ENCODE data around the gene GDAP1L1. TPM values are rescaled to one million over a fixed set of nuclear protein-coding genes. Genes with fewer than 3 reads are reported as not detected.

GDAP1L1 gene
- total RNA-seq, 1 donor from 2014 or later = 1.1 TPM

- peaks cover 3% of the 10 kb centered on the region for H3K36me3 Mint-ChIP-seq (ENCODE audit: insufficient read depth)
- H3K27ac Mint-ChIP-seq = peak overlapping the region; percentile 80
- H3K4me1 Mint-ChIP-seq (ENCODE audit: low read depth) = peaks cover 16% of the 10 kb centered on the region
- H3K27me3 Mint-ChIP-seq = no peaks in the 10 kb centered on the region
- DNase-seq (ENCODE audit: low spot score, unreplicated experiment) = no peak
- no peak for TF ChIP-seq CTCF (IDR thresholded peaks at IDR 0.05; ENCODE audit: unreplicated experiment)
- no peak overlapping the region for H3K4me3 Mint-ChIP-seq (ENCODE audit: low read depth)
- no peaks in the 10 kb centered on the region for H3K9me3 Mint-ChIP-seq (ENCODE audit: low read depth)
Observed at GRCh38 chr20:44219791-44220190, 27.3 kb upstream of the GDAP1L1 start.

DNA sequence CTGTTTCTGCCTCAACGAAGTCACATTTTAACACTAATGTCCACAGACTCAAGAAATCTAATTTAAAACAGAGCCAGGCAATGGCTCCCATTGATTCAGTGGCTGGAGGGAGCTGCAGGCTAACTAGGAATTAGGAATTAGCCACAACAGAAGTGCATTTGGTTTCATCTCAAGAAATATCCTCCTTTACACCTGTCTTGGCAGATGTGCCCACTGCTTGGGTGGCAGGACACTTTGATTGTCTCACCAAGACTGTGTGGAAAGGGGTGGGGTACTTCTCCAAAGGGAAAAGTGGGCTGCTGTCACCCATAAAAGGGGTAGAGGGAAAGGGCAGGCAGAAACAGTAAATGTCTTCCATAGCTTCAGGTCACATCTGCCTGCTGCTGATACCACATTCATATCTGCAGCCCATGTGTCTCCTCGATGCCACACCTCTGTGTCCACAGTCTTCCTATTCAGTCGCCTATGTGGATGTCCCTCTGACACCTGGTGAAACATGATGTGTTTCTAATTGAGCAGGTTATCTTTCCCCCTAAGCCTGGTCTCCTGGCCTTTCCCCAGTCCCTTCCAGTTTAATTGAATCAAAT is 25.6 kb upstream of the GDAP1L1 start:
- Mint-ChIP-seq H3K4me3 (ENCODE audit: low read depth) (no peak overlapping the region), H3K9me3 (ENCODE audit: low read depth) (no peaks in the 10 kb centered on the region), H3K36me3 (ENCODE audit: insufficient read depth) (no peaks in the 10 kb centered on the region), H3K27me3 (no peaks in the 10 kb centered on the region), H3K4me1 (ENCODE audit: low read depth) (peaks cover 11% of the 10 kb centered on the region), H3K27ac (no peak overlapping the region)
- no peak for DNase-seq (ENCODE audit: low spot score, unreplicated experiment)
- TF ChIP-seq CTCF (IDR thresholded peaks at IDR 0.05; ENCODE audit: unreplicated experiment) = no peak

GRCh38 chr20:44222027-44222426 is 25.1 kb upstream of the GDAP1L1 start:
- no peak for TF ChIP-seq CTCF (IDR thresholded peaks at IDR 0.05; ENCODE audit: unreplicated experiment)
- no peak overlapping the region for H3K4me3 Mint-ChIP-seq (ENCODE audit: low read depth)
- DNase-seq (ENCODE audit: low spot score, unreplicated experiment) = no peak
- no peaks in the 10 kb centered on the region for H3K9me3 Mint-ChIP-seq (ENCODE audit: low read depth)
- peaks cover 11% of the 10 kb centered on the region for H3K4me1 Mint-ChIP-seq (ENCODE audit: low read depth)
- no peaks in the 10 kb centered on the region for H3K36me3 Mint-ChIP-seq (ENCODE audit: insufficient read depth)
- H3K27me3 Mint-ChIP-seq = no peaks in the 10 kb centered on the region
- H3K27ac Mint-ChIP-seq = no peak overlapping the region

- H3K27me3 Mint-ChIP-seq = no peaks in the 10 kb centered on the region
- H3K4me1 Mint-ChIP-seq (ENCODE audit: low read depth) = peaks cover 10% of the 10 kb centered on the region
- H3K36me3 Mint-ChIP-seq (ENCODE audit: insufficient read depth) = no peaks in the 10 kb centered on the region
- H3K27ac Mint-ChIP-seq = no peak overlapping the region
- TF ChIP-seq CTCF (IDR thresholded peaks at IDR 0.05; ENCODE audit: unreplicated experiment) = peak; percentile 30
- DNase-seq (ENCODE audit: low spot score, unreplicated experiment) = no peak
- no peak overlapping the region for H3K4me3 Mint-ChIP-seq (ENCODE audit: low read depth)
- no peaks in the 10 kb centered on the region for H3K9me3 Mint-ChIP-seq (ENCODE audit: low read depth)
Observed at GRCh38 chr20:44222633-44223368, 24.3 kb upstream of the GDAP1L1 start.

DNA sequence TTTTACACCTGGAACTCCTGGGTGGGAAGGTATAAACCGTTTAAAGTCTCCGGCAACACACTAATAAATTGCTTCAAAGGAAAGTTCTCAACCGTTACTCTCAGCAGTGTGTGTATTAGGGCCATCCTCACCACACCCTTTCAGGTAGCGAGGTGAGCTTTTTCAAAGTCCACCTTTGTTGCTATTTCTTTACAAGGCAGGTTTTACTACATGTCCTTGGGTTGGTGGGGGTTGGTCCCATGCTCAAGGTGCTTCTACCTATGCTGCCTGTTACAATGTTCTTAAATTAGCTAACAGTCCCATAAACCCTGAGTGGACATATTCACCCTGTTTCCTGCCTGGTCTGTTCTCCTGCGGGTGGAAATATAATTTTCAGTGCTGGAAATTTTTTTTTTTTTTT is 23.4 kb upstream of the GDAP1L1 start:
- no peak for TF ChIP-seq CTCF (IDR thresholded peaks at IDR 0.05; ENCODE audit: unreplicated experiment)
- Mint-ChIP-seq H3K9me3 (ENCODE audit: low read depth) (no peaks in the 10 kb centered on the region), H3K27ac (no peak overlapping the region), H3K4me1 (ENCODE audit: low read depth) (peaks cover 10% of the 10 kb centered on the region), H3K27me3 (no peaks in the 10 kb centered on the region), H3K36me3 (ENCODE audit: insufficient read depth) (no peaks in the 10 kb centered on the region), H3K4me3 (ENCODE audit: low read depth) (no peak overlapping the region)
- DNase-seq (ENCODE audit: low spot score, unreplicated experiment) = no peak
